ENCODE measurements around the gene BOD1.

The BOD1 gene

DNA sequence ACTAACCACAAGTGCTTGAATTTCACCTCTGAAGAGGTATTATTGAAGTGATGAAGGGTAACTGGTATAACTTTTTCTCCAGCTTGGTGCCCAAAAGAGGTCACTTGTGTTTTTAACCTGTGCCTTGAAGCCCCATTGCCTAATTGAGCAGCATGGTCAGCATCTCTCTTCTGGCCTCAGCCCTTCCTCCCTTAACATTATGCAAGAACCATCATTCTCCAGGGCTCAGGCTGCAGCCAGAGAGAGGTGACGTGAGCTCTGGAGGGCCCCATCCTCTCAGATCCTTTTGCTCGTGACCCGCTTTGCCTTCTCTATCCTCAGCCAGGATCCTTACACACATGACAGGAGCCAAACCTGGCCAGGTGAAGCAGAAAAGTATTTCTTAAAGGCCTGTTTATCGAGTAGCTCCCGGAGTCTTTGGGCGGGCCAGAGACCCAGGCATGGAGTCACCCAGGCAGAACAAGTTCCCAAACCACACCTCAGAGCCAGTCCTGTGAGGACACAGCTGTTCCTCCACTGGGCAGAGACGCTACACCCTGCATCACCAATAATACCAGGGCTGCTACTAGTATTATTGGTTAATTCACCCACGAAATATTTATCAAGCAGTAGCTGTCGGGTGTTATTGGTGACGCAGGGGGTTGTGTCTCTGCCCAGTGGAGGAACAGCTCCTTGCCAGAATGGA is 29.6 kb upstream of the BOD1 start:
- H3K4ac ChIP-seq (ENCODE audit: low read depth, low read length), result peak overlapping the region; percentile 35
- peak overlapping the region; percentile 87 for H4K91ac ChIP-seq (ENCODE audit: low read depth, low read length)
- WGBS (ENCODE audit: extremely low coverage, insufficient coverage, insufficient read length), result no CpG with 5 or more reads among the region's 10 CpGs
- peak overlapping the region; percentile 83 for H2BK5ac ChIP-seq (ENCODE audit: low read depth, low read length, poor library complexity)
- peak overlapping the region; percentile 93 for H2BK12ac ChIP-seq (ENCODE audit: low read length)
- no peak overlapping the region for H3K23ac ChIP-seq (ENCODE audit: low read length)
- H3K27ac ChIP-seq (ENCODE audit: low read depth, low read length), result peak overlapping the region; percentile 65
- H3K4me2 ChIP-seq (ENCODE audit: low read length), result peak overlapping the region; percentile 34
- H4K12ac ChIP-seq (ENCODE audit: low read depth, low read length), result no peak overlapping the region
- H3K9me3 ChIP-seq (ENCODE audit: insufficient read depth, low read depth, low read length), result peaks cover 3% of the 10 kb centered on the region
- H3K14ac ChIP-seq (ENCODE audit: low read length), result peak overlapping the region; percentile 87
- no peak overlapping the region for H2AFZ ChIP-seq (ENCODE audit: insufficient read depth, low read length, poor library complexity)
- peak overlapping the region; percentile 34 for H3K18ac ChIP-seq (ENCODE audit: low read length)
- peak overlapping the region; percentile 68 for H4K8ac ChIP-seq (ENCODE audit: low read depth, low read length)
- no peaks in the 10 kb centered on the region for H3K36me3 ChIP-seq (ENCODE audit: control insufficient read depth in 1 of 2, insufficient read depth in 2 of 2, low read length in 2 of 2)
- H3K9ac ChIP-seq (ENCODE audit: low read length), result no peak overlapping the region
- H3K4me3 ChIP-seq (ENCODE audit: low read depth, low read length), result no peak overlapping the region
- no peaks in the 10 kb centered on the region for H3K79me2 ChIP-seq (ENCODE audit: control insufficient read depth, insufficient read depth, low read length, poor library complexity)
- H3K79me1 ChIP-seq (ENCODE audit: low read length), result peaks cover 25% of the 10 kb centered on the region
- H2AK5ac ChIP-seq (ENCODE audit: low read length), result peak overlapping the region; percentile 25
- H3K27me3 ChIP-seq (ENCODE audit: insufficient read depth, low read length), result no peaks in the 10 kb centered on the region
- peak in 1 of 2 donors; percentile 29 for DNase-seq
- H2BK120ac ChIP-seq (ENCODE audit: insufficient read depth, low read length, poor library complexity), result peak overlapping the region; percentile 94
- H3K4me1 ChIP-seq (ENCODE audit: control insufficient read depth in 1 of 2, insufficient read depth in 2 of 2, low read length in 2 of 2), result peaks cover 26 to 29% of the 10 kb centered on the region in 2 experiments

DNA sequence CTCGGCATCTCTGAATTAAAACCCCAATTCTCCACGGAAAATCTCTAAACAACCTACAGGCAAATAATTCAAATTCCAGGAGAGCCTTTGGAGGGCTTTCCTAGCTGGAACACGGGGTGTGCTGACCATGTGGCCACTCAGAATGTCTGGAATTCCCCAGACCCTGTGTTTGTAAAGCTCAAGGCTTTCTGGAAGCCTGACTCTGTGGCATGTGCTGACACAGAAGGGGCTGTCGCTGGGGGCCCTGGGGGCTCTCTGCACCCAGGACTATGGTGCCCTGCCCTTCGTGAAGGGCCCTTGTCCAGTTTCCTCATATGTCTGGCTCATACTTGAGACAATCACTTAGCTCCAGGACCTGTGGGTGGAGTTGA is 29.0 kb upstream of the BOD1 start:
- Histone ChIP-seq H3K4me1 (ENCODE audit: control insufficient read depth in 1 of 2, insufficient read depth in 2 of 2, low read length in 2 of 2) (peaks cover 26 to 29% of the 10 kb centered on the region in 2 experiments), H3K79me1 (ENCODE audit: low read length) (peaks cover 25% of the 10 kb centered on the region), H3K4me3 (ENCODE audit: low read depth, low read length) (no peak overlapping the region), H3K9me3 (ENCODE audit: insufficient read depth, low read depth, low read length) (peaks cover 3% of the 10 kb centered on the region), H3K18ac (ENCODE audit: low read length) (peak overlapping the region; percentile 47), H3K4me2 (ENCODE audit: low read length) (peak overlapping the region; percentile 34), H4K8ac (ENCODE audit: low read depth, low read length) (peak overlapping the region; percentile 68), H3K23ac (ENCODE audit: low read length) (no peak overlapping the region), H3K4ac (ENCODE audit: low read depth, low read length) (no peak overlapping the region), H2BK120ac (ENCODE audit: insufficient read depth, low read length, poor library complexity) (peak overlapping the region; percentile 94), H2AFZ (ENCODE audit: insufficient read depth, low read length, poor library complexity) (no peak overlapping the region), H2BK12ac (ENCODE audit: low read length) (peak overlapping the region; percentile 88), H2BK5ac (ENCODE audit: low read depth, low read length, poor library complexity) (peak overlapping the region; percentile 83), H3K14ac (ENCODE audit: low read length) (no peak overlapping the region), H3K27me3 (ENCODE audit: insufficient read depth, low read length) (no peaks in the 10 kb centered on the region), H3K79me2 (ENCODE audit: control insufficient read depth, insufficient read depth, low read length, poor library complexity) (no peaks in the 10 kb centered on the region), H2AK5ac (ENCODE audit: low read length) (no peak overlapping the region), H3K36me3 (ENCODE audit: control insufficient read depth in 1 of 2, insufficient read depth in 2 of 2, low read length in 2 of 2) (no peaks in the 10 kb centered on the region), H3K9ac (ENCODE audit: low read length) (no peak overlapping the region), H4K12ac (ENCODE audit: low read depth, low read length) (no peak overlapping the region), H4K91ac (ENCODE audit: low read depth, low read length) (peak overlapping the region; percentile 87), H3K27ac (ENCODE audit: low read depth, low read length) (peak overlapping the region; percentile 65)
- no CpG with 5 or more reads among the region's 5 CpGs for WGBS (ENCODE audit: extremely low coverage, insufficient coverage, insufficient read length)
- peak; percentile 13 to 14 for DNase-seq

DNA sequence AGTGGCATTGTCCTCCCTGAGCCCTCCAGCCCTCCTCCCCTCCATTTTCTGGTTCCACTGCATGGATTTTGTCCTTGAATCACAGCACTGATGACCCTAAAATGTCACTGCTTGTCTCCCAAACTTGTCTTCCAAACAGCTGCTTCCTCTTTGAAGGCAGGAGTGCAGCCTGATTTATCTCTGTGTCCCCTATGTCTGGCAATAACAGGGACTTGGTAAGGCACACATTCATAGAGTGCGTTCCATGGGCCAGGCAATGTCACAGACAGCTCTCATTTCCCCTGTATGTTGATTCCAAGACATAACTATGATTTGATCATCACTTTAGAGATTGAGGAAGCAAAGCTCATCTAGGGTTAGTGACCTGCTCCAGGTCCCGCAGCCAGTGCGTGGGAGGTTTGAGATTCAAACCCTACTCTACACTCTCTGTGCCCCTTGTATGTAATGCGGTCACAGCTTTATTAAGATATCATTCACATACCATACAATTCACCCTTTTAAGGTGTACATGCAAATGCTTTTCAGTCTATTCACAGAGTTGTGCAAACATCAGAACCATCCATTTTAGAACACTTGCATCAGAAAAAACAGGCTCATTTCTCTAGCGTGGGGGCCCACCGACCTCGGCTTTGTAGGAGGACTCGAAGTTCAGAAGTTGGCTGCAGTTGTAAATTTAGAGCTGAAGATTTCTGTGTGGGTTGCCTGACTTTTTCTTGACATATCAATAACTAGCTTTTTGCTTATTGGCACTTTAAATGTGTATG is 28.4 kb upstream of the BOD1 start:
- peaks cover 26 to 29% of the 10 kb centered on the region in 2 experiments for H3K4me1 ChIP-seq (ENCODE audit: control insufficient read depth in 1 of 2, insufficient read depth in 2 of 2, low read length in 2 of 2)
- H3K14ac ChIP-seq (ENCODE audit: low read length), result peak overlapping the region; percentile 65
- H3K23ac ChIP-seq (ENCODE audit: low read length), result peak overlapping the region; percentile 29
- no peaks in the 10 kb centered on the region for H3K79me2 ChIP-seq (ENCODE audit: control insufficient read depth, insufficient read depth, low read length, poor library complexity)
- H2BK120ac ChIP-seq (ENCODE audit: insufficient read depth, low read length, poor library complexity), result peak overlapping the region; percentile 43
- H3K4ac ChIP-seq (ENCODE audit: low read depth, low read length), result no peak overlapping the region
- H3K9me3 ChIP-seq (ENCODE audit: insufficient read depth, low read depth, low read length), result peaks cover 3% of the 10 kb centered on the region
- H2AFZ ChIP-seq (ENCODE audit: insufficient read depth, low read length, poor library complexity), result no peak overlapping the region
- H3K4me3 ChIP-seq (ENCODE audit: low read depth, low read length), result no peak overlapping the region
- peak overlapping the region; percentile 61 for H2AK5ac ChIP-seq (ENCODE audit: low read length)
- peak overlapping the region; percentile 67 for H4K91ac ChIP-seq (ENCODE audit: low read depth, low read length)
- peak overlapping the region; percentile 28 for H3K4me2 ChIP-seq (ENCODE audit: low read length)
- peak overlapping the region; percentile 48 for H2BK5ac ChIP-seq (ENCODE audit: low read depth, low read length, poor library complexity)
- peaks cover 25% of the 10 kb centered on the region for H3K79me1 ChIP-seq (ENCODE audit: low read length)
- peak in 1 of 2 donors; percentile 9 for DNase-seq
- peak overlapping the region; percentile 14 for H3K27ac ChIP-seq (ENCODE audit: low read depth, low read length)
- WGBS (ENCODE audit: extremely low coverage, insufficient coverage, insufficient read length), result no CpG with 5 or more reads among the region's 8 CpGs
- peak overlapping the region; percentile 85 for H2BK12ac ChIP-seq (ENCODE audit: low read length)
- H3K36me3 ChIP-seq (ENCODE audit: control insufficient read depth in 1 of 2, insufficient read depth in 2 of 2, low read length in 2 of 2), result no peaks in the 10 kb centered on the region
- H3K18ac ChIP-seq (ENCODE audit: low read length), result peak overlapping the region; percentile 55
- no peaks in the 10 kb centered on the region for H3K27me3 ChIP-seq (ENCODE audit: insufficient read depth, low read length)
- no peak overlapping the region for H3K9ac ChIP-seq (ENCODE audit: low read length)
- H4K12ac ChIP-seq (ENCODE audit: low read depth, low read length), result no peak overlapping the region
- H4K8ac ChIP-seq (ENCODE audit: low read depth, low read length), result peak overlapping the region; percentile 14

DNA sequence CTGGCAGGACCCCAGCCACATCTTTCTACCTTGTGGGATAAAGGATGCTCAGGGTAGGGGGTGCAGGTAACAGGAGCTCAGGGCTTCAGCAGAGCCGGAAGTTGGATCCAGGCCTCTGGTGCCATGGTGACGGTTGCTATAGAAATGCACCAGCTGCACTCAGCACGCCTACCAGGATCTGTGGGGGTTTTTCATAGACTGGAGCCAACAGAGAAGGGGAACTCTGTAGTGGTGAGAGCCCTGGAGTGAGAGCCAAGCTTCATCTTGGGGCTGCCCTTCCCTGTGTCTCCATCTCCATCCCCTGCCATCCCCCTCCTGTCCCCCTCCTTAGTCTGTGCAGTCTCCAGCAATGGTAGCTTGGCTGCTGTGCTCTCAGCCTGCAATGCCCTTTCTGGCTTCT is 27.5 kb upstream of the BOD1 start:
- Histone ChIP-seq H2AK5ac (ENCODE audit: low read length) (peak overlapping the region; percentile 61), H3K9me3 (ENCODE audit: insufficient read depth, low read depth, low read length) (peaks cover 3% of the 10 kb centered on the region), H3K4me2 (ENCODE audit: low read length) (no peak overlapping the region), H3K9ac (ENCODE audit: low read length) (no peak overlapping the region), H2BK12ac (ENCODE audit: low read length) (peak overlapping the region; percentile 85), H4K8ac (ENCODE audit: low read depth, low read length) (no peak overlapping the region), H2BK5ac (ENCODE audit: low read depth, low read length, poor library complexity) (no peak overlapping the region), H3K23ac (ENCODE audit: low read length) (no peak overlapping the region), H3K36me3 (ENCODE audit: control insufficient read depth in 1 of 2, insufficient read depth in 2 of 2, low read length in 2 of 2) (no peaks in the 10 kb centered on the region), H3K14ac (ENCODE audit: low read length) (peak overlapping the region; percentile 65), H3K4me1 (ENCODE audit: control insufficient read depth in 1 of 2, insufficient read depth in 2 of 2, low read length in 2 of 2) (peaks cover 26 to 29% of the 10 kb centered on the region in 2 experiments), H3K18ac (ENCODE audit: low read length) (no peak overlapping the region), H3K27me3 (ENCODE audit: insufficient read depth, low read length) (no peaks in the 10 kb centered on the region), H3K79me1 (ENCODE audit: low read length) (peaks cover 25% of the 10 kb centered on the region), H3K79me2 (ENCODE audit: control insufficient read depth, insufficient read depth, low read length, poor library complexity) (no peaks in the 10 kb centered on the region), H2BK120ac (ENCODE audit: insufficient read depth, low read length, poor library complexity) (peak overlapping the region; percentile 43), H3K4me3 (ENCODE audit: low read depth, low read length) (no peak overlapping the region), H2AFZ (ENCODE audit: insufficient read depth, low read length, poor library complexity) (no peak overlapping the region), H3K4ac (ENCODE audit: low read depth, low read length) (no peak overlapping the region), H3K27ac (ENCODE audit: low read depth, low read length) (no peak overlapping the region), H4K91ac (ENCODE audit: low read depth, low read length) (peak overlapping the region; percentile 67), H4K12ac (ENCODE audit: low read depth, low read length) (no peak overlapping the region)
- WGBS (ENCODE audit: extremely low coverage, insufficient coverage, insufficient read length), result no CpG with 5 or more reads among the region's 3 CpGs
- no peak for DNase-seq

All from trophoblast cell (in vitro differentiated cells and primary cell).